ENCODE measurements around the gene IRX3. TPM values are rescaled to one million over a fixed set of nuclear protein-coding genes. Genes with fewer than 3 reads are reported as not detected.

The IRX3 gene
- total RNA-seq, 1 donor from 2014 or later, result 94.4 TPM

DNA sequence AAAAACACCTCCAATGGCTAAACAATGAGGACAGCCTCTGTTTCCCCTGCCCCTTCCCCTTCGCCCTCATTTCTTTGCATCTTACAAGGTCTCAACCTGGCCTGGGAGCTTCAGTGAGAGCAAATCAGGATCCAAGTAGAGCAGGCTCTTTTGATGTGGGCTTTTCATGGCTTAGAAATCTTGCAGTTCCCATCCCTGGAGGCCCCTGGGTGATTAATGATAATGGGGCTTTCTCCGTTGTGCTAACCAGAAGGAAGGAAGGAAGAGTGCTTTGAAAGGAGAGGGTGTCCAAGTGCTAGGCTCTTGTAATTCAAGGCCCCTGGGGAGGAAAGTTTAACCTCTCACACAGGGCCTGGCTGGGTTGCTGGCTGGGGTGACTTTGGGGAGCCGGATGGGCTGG is 18.5 kb upstream of the IRX3 start:
- TF ChIP-seq, protein P1, sequence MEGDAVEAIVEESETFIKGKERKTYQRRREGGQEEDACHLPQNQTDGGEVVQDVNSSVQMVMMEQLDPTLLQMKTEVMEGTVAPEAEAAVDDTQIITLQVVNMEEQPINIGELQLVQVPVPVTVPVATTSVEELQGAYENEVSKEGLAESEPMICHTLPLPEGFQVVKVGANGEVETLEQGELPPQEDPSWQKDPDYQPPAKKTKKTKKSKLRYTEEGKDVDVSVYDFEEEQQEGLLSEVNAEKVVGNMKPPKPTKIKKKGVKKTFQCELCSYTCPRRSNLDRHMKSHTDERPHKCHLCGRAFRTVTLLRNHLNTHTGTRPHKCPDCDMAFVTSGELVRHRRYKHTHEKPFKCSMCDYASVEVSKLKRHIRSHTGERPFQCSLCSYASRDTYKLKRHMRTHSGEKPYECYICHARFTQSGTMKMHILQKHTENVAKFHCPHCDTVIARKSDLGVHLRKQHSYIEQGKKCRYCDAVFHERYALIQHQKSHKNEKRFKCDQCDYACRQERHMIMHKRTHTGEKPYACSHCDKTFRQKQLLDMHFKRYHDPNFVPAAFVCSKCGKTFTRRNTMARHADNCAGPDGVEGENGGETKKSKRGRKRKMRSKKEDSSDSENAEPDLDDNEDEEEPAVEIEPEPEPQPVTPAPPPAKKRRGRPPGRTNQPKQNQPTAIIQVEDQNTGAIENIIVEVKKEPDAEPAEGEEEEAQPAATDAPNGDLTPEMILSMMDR (IDR thresholded peaks at IDR 0.05; ENCODE audit: borderline replicate concordance), result no peak

DNA sequence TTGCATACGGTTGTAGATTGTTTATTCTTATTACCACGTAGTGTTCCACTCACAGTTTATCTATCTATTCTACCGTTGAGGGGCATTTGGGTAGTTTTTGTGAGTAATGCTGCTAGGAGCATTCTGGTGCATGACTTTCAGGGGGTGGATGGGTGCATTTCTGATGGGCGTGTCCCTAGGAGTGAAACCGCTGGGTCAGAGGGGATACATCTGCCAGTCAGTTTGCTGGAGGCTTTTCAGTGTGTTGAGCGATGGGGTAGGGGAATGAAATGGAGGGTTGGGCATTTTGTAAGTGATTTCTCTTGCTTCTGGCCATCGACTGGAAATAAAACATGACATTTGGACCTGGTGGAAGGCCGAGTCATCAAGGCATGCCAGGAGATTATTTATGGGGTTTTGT is 17.0 kb upstream of the IRX3 start:
- peaks cover 13% of the 10 kb centered on the region for H3K27me3 ChIP-seq (ENCODE audit: low read depth)
- no peak overlapping the region for H3K27ac ChIP-seq (replicated peaks)
- no peaks in the 10 kb centered on the region for H3K4me1 ChIP-seq
- DNase-seq, result no peak
- intact Hi-C loops (cut with micrococcal nuclease), result no loop called here
- H3K36me3 ChIP-seq, result no peaks in the 10 kb centered on the region
- no peak overlapping the region for H3K4me3 ChIP-seq
- TF ChIP-seq, protein P1 (IDR thresholded peaks at IDR 0.05; ENCODE audit: borderline replicate concordance), result no peak
- no peaks in the 10 kb centered on the region for H3K9me3 ChIP-seq (replicated peaks)

More for the DNA sequence above, 18.5 kb upstream of the IRX3 start:
- H3K4me1 ChIP-seq, result no peaks in the 10 kb centered on the region
- H3K9me3 ChIP-seq (replicated peaks), result no peaks in the 10 kb centered on the region
- H3K4me3 ChIP-seq, result no peak overlapping the region
- H3K36me3 ChIP-seq, result no peaks in the 10 kb centered on the region
- no peak for DNase-seq
- no peak overlapping the region for H3K27ac ChIP-seq (replicated peaks)
- intact Hi-C loops (cut with micrococcal nuclease), result no loop called here
- H3K27me3 ChIP-seq (ENCODE audit: low read depth), result peaks cover 13% of the 10 kb centered on the region

DNA sequence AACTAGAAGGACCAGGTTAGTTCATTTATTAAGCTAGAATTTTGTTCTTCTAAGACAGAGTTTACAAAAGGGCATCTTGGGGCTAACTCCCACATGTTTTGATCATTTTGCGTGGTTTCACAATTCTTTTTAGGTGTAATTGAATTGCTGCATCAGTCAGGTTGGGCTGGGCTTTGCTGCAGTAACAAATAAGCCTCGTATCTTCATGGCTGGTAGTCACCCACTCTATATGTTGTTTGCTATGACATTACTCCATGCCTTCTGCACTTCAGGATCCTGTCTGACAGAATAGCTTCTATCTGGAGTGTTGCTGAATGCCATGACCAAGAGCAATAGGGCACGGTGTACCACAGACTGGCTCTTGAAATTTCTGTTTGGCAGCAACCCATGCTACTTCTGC is 10.6 kb upstream of the IRX3 start:
- H3K36me3 ChIP-seq, result no peaks in the 10 kb centered on the region
- DNase-seq, result no peak
- H3K4me1 ChIP-seq, result no peaks in the 10 kb centered on the region
- H3K27ac ChIP-seq (replicated peaks), result no peak overlapping the region
- TF ChIP-seq, protein P1 (IDR thresholded peaks at IDR 0.05; ENCODE audit: borderline replicate concordance), result no peak
- intact Hi-C loops (cut with micrococcal nuclease), result no loop called here
- no peak overlapping the region for H3K4me3 ChIP-seq
- H3K27me3 ChIP-seq (ENCODE audit: low read depth), result no peaks in the 10 kb centered on the region
- peaks cover 11% of the 10 kb centered on the region for H3K9me3 ChIP-seq (replicated peaks)

DNA sequence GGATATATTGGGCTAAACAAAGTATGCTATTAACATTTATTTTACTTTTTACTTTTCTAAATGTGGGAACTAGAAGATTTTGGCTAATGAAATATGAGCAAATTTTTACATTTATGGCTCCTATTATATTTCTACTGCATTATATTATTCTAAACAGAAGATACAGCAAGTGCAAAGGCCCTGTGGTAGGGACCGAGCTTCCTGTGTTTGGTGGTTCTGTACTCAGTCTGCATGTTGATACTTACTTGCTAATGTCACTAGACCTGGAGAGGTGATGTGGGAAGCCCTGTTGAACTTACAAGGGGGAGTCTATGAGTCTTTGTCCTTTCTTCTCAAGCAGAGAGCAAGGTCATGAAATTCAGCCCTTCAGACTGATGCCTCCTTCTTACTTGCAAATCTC is 10.0 kb upstream of the IRX3 start:
- TF ChIP-seq, protein P1 (IDR thresholded peaks at IDR 0.05; ENCODE audit: borderline replicate concordance), result no peak

DNA sequence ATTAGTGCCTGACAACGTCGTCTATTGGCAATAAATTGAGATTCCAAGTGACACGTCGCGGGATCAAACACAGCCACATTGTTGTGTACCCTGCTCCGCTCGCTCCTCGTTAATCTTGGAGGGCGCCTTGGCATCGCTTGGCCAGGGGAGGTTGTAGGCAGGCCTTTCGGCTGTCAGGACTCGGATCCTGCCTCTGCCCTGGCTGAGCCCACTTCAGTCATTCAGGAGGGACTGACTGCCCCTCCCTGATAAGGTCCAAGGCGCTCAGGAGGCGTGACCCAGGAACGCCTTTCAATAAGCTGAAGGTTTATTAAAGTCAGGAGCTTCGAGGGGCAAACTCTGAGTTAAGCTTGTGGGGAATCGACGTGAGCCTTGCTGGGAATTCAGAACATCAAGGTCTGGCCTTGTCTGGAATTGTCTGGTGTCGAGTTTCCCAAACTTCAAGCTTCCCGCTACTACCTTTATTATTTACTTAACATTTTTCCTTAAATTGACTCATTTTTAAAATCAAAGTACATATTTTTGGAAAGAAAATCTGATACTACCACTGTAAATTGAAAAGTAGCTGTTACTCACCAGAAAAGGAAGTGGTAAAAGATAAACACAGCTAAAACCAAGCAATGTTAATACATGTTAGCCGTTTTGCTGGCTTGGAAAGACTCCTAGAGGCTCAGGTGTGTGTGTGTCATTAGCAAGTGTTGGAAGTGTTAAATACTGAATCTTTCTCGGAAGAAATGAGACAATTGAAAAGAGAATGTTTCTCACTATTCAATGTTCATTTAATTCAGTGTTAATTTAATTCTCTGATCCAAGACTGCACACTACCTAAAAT is 5.3 kb upstream of the IRX3 start:
- H3K9me3 ChIP-seq (replicated peaks), result peaks cover 4% of the 10 kb centered on the region
- no peak overlapping the region for H3K4me3 ChIP-seq
- TF ChIP-seq, protein P1 (IDR thresholded peaks at IDR 0.05; ENCODE audit: borderline replicate concordance), result no peak
- H3K27ac ChIP-seq (replicated peaks), result no peak overlapping the region
- no peaks in the 10 kb centered on the region for H3K36me3 ChIP-seq
- H3K27me3 ChIP-seq (ENCODE audit: low read depth), result peaks cover 46% of the 10 kb centered on the region
- intact Hi-C loops (cut with micrococcal nuclease), result no loop called here
- DNase-seq, result no peak
- H3K4me1 ChIP-seq, result peaks cover 10% of the 10 kb centered on the region

More for the DNA sequence above, 10.0 kb upstream of the IRX3 start:
- Histone ChIP-seq H3K36me3 (no peaks in the 10 kb centered on the region), H3K4me1 (no peaks in the 10 kb centered on the region), H3K27ac (replicated peaks) (no peak overlapping the region), H3K9me3 (replicated peaks) (peaks cover 11% of the 10 kb centered on the region), H3K4me3 (no peak overlapping the region), H3K27me3 (ENCODE audit: low read depth) (peaks cover 3% of the 10 kb centered on the region)
- no peak for DNase-seq
- intact Hi-C loops (cut with micrococcal nuclease), result no loop called here
